ENCODE data around the gene SLCO3A1. TPM values are rescaled to one million over a fixed set of nuclear protein-coding genes. Genes with fewer than 3 reads are reported as not detected.

SLCO3A1 gene
- polyA plus RNA-seq, 1 donor from 2014 or later: 3.1 TPM

GRCh38 chr15:92006186-92007028 is 152.9 kb downstream of the SLCO3A1 start:
- H3K9me3 Mint-ChIP-seq: no peaks in the 10 kb centered on the region
- peaks cover 0 to 11% (median 2%) of the 10 kb centered on the region in 3 donors for H3K4me1 Mint-ChIP-seq
- H3K36me3 Mint-ChIP-seq: no peaks in the 10 kb centered on the region
- H3K4me3 Mint-ChIP-seq: no peak overlapping the region
- peaks cover 2% of the 10 kb centered on the region for H3K27me3 Mint-ChIP-seq
- no peak overlapping the region for H3K27ac Mint-ChIP-seq

- Mint-ChIP-seq H3K4me3 (no peak overlapping the region), H3K36me3 (no peaks in the 10 kb centered on the region), H3K9me3 (no peaks in the 10 kb centered on the region), H3K27me3 (peaks cover 4% of the 10 kb centered on the region), H3K27ac (no peak overlapping the region), H3K4me1 (peaks cover 0 to 11% (median 2%) of the 10 kb centered on the region in 3 donors)
Measured at GRCh38 chr15:92009162-92009561, 155.7 kb downstream of the SLCO3A1 start.

- Mint-ChIP-seq H3K27ac (no peak overlapping the region), H3K4me3 (no peak overlapping the region), H3K4me1 (peaks cover 0 to 11% (median 2%) of the 10 kb centered on the region in 3 donors), H3K36me3 (no peaks in the 10 kb centered on the region), H3K27me3 (peaks cover 12% of the 10 kb centered on the region), H3K9me3 (peaks cover 0 to 3% (median 0%) of the 10 kb centered on the region in 3 donors)
Measured at GRCh38 chr15:92011611-92012367, 158.3 kb downstream of the SLCO3A1 start.

GRCh38 chr15:92012368-92012629 is 158.8 kb downstream of the SLCO3A1 start:
- no peak overlapping the region for H3K4me3 Mint-ChIP-seq

GRCh38 chr15:92012881-92013280 is 159.4 kb downstream of the SLCO3A1 start:
- no peaks in the 10 kb centered on the region for H3K36me3 Mint-ChIP-seq

More at GRCh38 chr15:92012368-92012629, 158.8 kb downstream of the SLCO3A1 start:
- peaks cover 12% of the 10 kb centered on the region for H3K27me3 Mint-ChIP-seq
- no peaks in the 10 kb centered on the region for H3K36me3 Mint-ChIP-seq
- H3K27ac Mint-ChIP-seq: no peak overlapping the region
- H3K9me3 Mint-ChIP-seq: peaks cover 0 to 3% (median 0%) of the 10 kb centered on the region in 3 donors
- H3K4me1 Mint-ChIP-seq: peaks cover 0 to 8% (median 2%) of the 10 kb centered on the region in 3 donors

GRCh38 chr15:92014281-92015030 is 160.9 kb downstream of the SLCO3A1 start:
- Mint-ChIP-seq H3K4me3 (no peak overlapping the region), H3K27me3 (peaks cover 12% of the 10 kb centered on the region), H3K4me1 (no peaks in the 10 kb centered on the region), H3K27ac (no peak overlapping the region), H3K9me3 (peaks cover 0 to 3% (median 0%) of the 10 kb centered on the region in 3 donors), H3K36me3 (no peaks in the 10 kb centered on the region)

More at GRCh38 chr15:92012881-92013280, 159.4 kb downstream of the SLCO3A1 start:
- Mint-ChIP-seq H3K9me3 (peaks cover 0 to 3% (median 0%) of the 10 kb centered on the region in 3 donors), H3K4me3 (no peak overlapping the region), H3K27me3 (peaks cover 12% of the 10 kb centered on the region), H3K4me1 (peaks cover 0 to 8% (median 2%) of the 10 kb centered on the region in 3 donors), H3K27ac (no peak overlapping the region)

GRCh38 chr15:92017882-92018534 is 164.5 kb downstream of the SLCO3A1 start:
- Mint-ChIP-seq H3K27ac (no peak overlapping the region), H3K9me3 (peaks cover 0 to 3% (median 0%) of the 10 kb centered on the region in 3 donors), H3K27me3 (peaks cover 8% of the 10 kb centered on the region), H3K4me3 (no peak overlapping the region), H3K4me1 (no peaks in the 10 kb centered on the region), H3K36me3 (no peaks in the 10 kb centered on the region)

GRCh38 chr15:92018535-92019239 is 165.2 kb downstream of the SLCO3A1 start:
- no peaks in the 10 kb centered on the region for H3K36me3 Mint-ChIP-seq
- peaks cover 0 to 3% (median 0%) of the 10 kb centered on the region in 3 donors for H3K9me3 Mint-ChIP-seq
- no peak overlapping the region for H3K27ac Mint-ChIP-seq
- no peaks in the 10 kb centered on the region for H3K4me1 Mint-ChIP-seq
- H3K27me3 Mint-ChIP-seq: peaks cover 8% of the 10 kb centered on the region
- H3K4me3 Mint-ChIP-seq: no peak overlapping the region

- Mint-ChIP-seq H3K27me3 (peaks cover 5% of the 10 kb centered on the region), H3K27ac (no peak overlapping the region), H3K4me3 (no peak overlapping the region), H3K4me1 (no peaks in the 10 kb centered on the region), H3K36me3 (no peaks in the 10 kb centered on the region), H3K9me3 (peaks cover 0 to 3% (median 0%) of the 10 kb centered on the region in 3 donors)
Measured at GRCh38 chr15:92019706-92020105, 166.2 kb downstream of the SLCO3A1 start.

- Mint-ChIP-seq H3K27ac (no peak overlapping the region), H3K9me3 (no peaks in the 10 kb centered on the region)
Measured at GRCh38 chr15:92020207-92020606, 166.7 kb downstream of the SLCO3A1 start.

GRCh38 chr15:92020804-92021203 is 167.3 kb downstream of the SLCO3A1 start:
- Mint-ChIP-seq H3K4me3 (no peak overlapping the region), H3K27ac (no peak overlapping the region), H3K27me3 (no peaks in the 10 kb centered on the region), H3K4me1 (no peaks in the 10 kb centered on the region), H3K36me3 (no peaks in the 10 kb centered on the region), H3K9me3 (no peaks in the 10 kb centered on the region)

More at GRCh38 chr15:92020207-92020606, 166.7 kb downstream of the SLCO3A1 start:
- no peaks in the 10 kb centered on the region for H3K4me1 Mint-ChIP-seq
- H3K4me3 Mint-ChIP-seq: no peak overlapping the region
- H3K36me3 Mint-ChIP-seq: no peaks in the 10 kb centered on the region
- peaks cover 2% of the 10 kb centered on the region for H3K27me3 Mint-ChIP-seq

GRCh38 chr15:92021792-92022191 is 168.3 kb downstream of the SLCO3A1 start:
- Mint-ChIP-seq H3K4me3 (no peak overlapping the region), H3K4me1 (no peaks in the 10 kb centered on the region), H3K9me3 (no peaks in the 10 kb centered on the region), H3K27me3 (no peaks in the 10 kb centered on the region), H3K27ac (peak overlapping the region in 1 of 3 donors; percentile 45), H3K36me3 (no peaks in the 10 kb centered on the region)

GRCh38 chr15:92023965-92024364 is 170.5 kb downstream of the SLCO3A1 start:
- Mint-ChIP-seq H3K36me3 (no peaks in the 10 kb centered on the region), H3K4me1 (no peaks in the 10 kb centered on the region), H3K4me3 (no peak overlapping the region), H3K9me3 (no peaks in the 10 kb centered on the region), H3K27me3 (no peaks in the 10 kb centered on the region), H3K27ac (no peak overlapping the region)

GRCh38 chr15:92025706-92026270 is 172.3 kb downstream of the SLCO3A1 start:
- Mint-ChIP-seq H3K4me3 (no peak overlapping the region), H3K36me3 (no peaks in the 10 kb centered on the region), H3K27me3 (no peaks in the 10 kb centered on the region), H3K27ac (no peak overlapping the region), H3K4me1 (no peaks in the 10 kb centered on the region), H3K9me3 (no peaks in the 10 kb centered on the region)
